ENCODE results near the gene TAS2R19.
"Not testable (repeated sequence)": the region's sequence is repeated elsewhere in the genome, so short reads cannot be mapped to it uniquely, and the experiment has no call there.

The TAS2R19 gene, protein sequence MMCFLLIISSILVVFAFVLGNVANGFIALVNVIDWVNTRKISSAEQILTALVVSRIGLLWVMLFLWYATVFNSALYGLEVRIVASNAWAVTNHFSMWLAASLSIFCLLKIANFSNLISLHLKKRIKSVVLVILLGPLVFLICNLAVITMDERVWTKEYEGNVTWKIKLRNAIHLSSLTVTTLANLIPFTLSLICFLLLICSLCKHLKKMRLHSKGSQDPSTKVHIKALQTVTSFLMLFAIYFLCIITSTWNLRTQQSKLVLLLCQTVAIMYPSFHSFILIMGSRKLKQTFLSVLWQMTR

DNA sequence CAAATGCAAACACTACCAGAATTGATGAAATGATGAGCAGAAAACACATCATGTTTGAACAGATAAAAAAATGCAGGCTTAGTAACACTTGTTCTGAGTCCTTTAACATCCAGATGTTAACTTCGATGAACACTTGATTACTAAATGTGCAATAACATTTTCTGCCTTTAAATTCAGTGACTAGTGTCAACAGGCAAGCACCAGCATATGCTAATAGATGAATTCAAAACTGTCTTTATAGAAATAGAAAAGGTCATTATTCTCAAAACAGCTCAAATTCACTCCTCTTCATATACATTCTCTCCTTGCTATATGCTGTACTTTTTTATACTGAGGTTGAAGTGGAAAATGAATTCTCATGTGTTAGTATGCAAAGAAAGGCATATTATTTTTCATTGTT, at the start of gene TAS2R19:
Gene TAS2R19, minus strand, starts transcription at position 101 of the 400 bp plus-strand sequence. Its CDS starts 49 bp downstream, at position 52.
- no peak for DNase-seq (ENCODE audit: low read depth, low spot score)

DNA sequence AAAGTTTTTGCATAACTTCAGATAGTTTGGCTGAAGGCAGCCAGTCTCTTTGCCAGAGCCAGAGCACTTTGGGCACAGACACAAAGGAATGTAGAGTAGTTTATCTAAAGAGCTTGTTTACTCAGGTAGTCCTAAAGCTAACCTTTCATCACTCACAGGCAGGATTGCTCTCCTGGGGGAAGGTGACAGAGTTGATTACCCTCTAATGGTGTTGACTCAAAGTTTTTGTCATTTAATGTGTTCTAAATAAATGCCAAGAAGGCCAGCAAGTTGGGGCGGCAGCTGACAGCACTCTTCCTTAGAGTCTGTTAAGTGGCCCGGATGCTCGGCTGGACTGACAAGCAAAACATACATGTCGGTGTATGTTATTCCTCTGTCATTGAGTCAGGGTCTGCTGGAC, 49.0 kb upstream of the TAS2R19 start:
- no peak for DNase-seq (ENCODE audit: low read depth, low spot score)

DNA sequence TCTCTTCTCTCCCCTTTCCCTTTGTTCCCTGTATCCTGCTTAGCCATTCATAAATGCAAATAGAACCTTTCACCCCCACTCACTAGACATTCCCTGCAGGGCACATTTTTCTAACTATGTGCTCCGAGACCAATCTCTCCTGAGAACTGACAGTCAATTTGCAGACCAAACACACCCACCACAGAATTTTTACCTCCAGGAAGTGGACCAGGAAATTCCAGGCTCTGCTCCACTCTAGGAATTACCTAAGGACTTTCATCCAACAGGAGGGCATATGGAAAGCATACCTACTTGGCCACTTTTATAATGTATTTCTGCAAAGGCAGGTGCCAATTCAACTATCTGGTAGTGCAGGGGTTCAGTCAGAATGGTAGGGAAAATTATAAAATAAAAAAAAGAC, 48.6 kb upstream of the TAS2R19 start:
- DNase-seq (ENCODE audit: low read depth, low spot score) = no peak

DNA sequence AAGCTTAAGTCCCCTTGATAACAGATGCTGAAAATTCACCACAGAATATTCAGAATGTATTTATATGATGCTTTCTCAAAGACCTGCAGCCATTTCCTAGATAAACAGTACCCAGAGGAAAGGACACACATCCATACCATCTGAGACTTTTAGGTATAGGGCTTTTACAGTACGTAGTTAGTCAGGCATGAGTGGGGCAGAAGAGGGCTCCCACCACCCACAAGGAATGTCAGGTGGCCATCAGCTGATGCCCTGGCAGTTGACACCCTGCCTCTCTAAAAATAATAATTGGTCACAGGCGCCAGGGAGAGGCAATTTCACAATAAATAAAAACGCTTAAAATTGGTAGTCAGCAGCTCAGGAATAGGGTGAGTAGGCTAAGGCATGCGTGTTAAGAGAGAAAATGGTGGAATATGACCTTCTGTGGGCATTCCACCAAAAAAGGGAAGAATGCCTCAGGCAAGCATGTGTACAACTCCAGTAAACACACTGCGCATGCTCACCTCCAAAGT, 47.5 kb upstream of the TAS2R19 start:
- DNase-seq (ENCODE audit: low read depth, low spot score) = no peak

DNA sequence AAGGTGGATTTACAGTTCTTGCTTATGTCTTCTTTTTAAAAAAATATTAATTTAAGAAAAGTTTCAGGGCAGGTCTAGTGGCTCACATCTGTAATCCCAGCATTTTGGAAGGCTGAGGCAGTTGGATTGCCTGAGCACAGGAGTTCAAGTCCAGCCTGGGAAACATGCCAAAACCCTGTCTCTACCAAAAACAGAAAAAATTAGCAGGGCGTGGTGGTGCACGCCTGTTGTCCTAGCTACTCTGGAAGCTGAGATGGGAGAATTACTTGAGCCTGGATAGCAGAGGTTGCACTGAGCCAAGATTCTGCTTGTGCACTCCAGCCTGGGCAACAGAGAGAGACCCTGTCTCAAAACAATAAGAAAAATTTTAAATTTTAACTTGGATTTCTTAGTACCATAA, 45.1 kb upstream of the TAS2R19 start:
- no peak for DNase-seq (ENCODE audit: low read depth, low spot score)

DNA sequence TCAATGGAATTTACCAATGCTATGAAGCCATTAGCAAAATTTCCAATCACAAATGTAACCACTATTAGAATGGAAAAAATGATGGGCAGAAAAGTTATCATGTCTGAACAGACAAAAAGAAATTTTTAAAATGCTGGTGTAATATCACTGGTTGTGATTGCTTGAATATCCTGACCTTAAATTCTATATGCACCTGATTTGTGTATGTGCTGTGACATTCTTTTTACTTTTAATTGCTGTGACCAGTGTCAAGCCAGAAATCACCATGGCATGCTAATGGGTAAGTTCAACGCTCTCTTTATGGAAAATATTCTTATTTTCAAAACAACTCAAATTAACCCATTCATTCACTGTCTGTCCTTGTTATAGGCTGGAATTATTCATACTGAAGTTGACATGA, 39.8 kb upstream of the TAS2R19 start, which contains the start of gene TAS2R46:
Gene TAS2R46, minus strand, starts transcription at position 101 of the 400 bp plus-strand sequence. Its CDS starts 0 bp downstream, at position 101.
- not testable (repeated sequence) for DNase-seq (ENCODE audit: low read depth, low spot score)

DNA sequence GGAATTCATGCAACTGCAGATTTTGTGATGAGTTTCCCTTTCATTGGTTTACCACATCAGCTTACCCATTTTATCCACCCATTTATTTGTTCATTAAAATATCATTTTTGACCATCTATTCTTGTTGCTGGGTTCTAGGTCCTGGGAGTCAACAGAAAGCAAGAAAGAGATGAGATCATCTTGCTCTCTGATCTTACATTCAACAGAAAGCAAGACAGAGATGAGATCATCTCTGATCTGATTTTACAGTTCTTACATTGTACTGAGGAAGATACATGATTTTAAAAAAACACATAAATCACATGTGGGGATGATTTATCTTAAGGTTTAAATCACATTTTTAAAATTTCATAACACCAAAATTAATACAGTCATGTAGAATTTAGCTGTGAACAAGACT, 37.4 kb upstream of the TAS2R19 start:
- DNase-seq (ENCODE audit: low read depth, low spot score) = no peak

DNA sequence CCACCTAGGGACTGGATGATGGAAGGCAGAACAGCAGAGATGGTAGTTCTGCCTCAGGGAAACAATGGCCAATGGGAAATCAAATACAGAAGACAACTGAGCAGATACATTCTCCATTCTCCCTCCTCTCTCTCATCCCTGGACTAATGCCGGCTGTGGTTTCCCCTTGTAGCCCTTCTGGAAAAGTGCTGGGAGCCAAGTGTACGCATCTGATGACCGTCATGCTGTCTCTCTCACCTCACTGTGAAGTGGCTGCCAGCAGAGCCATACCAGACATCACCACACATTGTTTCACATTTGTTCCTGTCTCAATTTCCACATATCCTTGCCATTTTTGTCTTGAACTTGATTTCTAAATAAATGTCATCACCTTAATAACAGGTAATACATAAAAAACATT, 36.6 kb upstream of the TAS2R19 start:
- DNase-seq (ENCODE audit: low read depth, low spot score) = no peak

DNA sequence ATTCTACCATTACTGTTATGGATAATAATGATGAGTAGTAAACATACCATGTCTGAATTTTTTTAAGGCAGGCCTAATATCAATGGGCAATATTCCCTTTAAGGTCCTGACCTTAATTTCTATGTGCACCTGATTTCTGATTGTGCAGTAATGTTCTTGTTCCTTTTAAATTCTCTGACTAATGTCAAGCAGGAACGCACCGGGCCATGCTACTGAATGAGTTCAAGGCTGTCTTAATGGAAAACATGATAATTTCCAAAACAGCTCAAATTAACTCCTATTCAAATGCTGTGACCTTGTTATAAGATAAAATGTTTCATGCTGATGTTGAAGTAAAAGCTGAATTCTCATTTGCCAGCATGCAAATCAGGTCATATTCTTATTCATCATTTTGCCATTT, 32.9 kb upstream of the TAS2R19 start:
- DNase-seq (ENCODE audit: low read depth, low spot score) = no peak

DNA sequence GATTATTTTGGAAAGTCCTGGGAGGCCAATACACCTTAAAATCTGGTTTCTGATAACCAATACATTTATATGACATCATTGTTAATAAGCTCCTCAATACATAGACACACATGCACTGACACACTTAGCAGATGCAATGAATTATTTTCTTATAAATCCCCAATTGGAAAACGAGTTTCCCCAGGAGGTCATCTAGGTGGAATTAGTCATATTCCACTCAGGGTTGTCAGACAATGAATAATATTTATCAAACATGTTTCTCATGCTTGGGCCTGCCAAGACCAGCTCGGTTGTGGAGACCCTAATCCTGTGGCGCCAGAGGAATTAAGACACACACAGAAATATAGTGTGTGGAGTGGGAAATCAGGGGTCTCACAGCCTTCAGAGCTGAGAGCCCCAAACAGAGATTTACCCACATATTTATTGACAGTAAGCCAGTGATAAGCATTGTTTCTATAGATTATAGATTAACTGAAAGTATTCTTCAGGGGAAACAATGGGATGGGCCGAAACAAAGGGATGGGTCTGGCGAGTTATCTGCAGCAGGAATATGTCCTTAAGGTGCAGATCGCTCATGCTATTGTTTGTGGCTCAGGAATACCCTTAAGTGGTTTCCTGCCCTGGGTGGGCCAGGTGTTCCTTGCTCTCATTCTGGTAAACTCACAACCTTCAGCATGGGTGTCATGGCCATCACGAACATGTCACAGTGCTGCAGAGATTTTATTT, 27.5 kb upstream of the TAS2R19 start:
- not testable (repeated sequence) for DNase-seq (ENCODE audit: low read depth, low spot score)

DNA sequence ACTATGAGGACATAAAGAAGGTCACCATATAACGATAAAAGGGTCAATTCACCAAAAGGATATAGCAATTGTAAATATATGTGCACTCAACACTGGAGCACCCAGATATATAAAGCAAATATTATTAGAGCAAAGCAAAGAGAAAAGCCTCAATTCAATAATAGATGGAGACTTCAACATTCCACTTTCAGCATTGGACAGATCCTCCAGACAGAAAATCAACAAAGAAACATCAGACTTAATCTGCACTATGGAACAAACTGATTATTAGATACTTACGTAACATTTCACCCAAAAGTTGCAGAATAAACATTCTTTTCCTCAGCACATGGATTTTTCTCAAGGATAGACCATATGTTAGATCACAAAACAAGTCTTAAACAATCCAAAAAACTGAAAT, 18.9 kb upstream of the TAS2R19 start:
- not testable (repeated sequence) for DNase-seq (ENCODE audit: low read depth, low spot score)

DNA sequence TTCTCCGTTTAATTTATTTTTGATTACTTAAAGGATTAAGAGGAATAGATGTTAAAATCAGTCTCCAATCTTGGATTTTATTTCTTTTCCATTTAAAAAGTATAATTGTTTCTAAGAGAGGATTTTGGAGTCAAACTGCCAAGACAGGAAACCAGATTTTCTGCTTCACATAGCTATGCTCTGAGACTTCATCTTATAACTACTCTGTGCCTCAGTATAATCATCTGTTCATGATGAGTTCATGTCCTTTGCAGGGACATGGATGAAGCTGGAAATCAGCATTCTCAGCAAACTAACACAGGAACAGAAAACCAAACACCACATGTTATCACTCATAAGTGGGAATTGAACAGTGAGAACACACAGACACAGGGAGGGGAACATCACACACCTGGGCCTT, 17.7 kb upstream of the TAS2R19 start:
- no peak for DNase-seq (ENCODE audit: low read depth, low spot score)

DNA sequence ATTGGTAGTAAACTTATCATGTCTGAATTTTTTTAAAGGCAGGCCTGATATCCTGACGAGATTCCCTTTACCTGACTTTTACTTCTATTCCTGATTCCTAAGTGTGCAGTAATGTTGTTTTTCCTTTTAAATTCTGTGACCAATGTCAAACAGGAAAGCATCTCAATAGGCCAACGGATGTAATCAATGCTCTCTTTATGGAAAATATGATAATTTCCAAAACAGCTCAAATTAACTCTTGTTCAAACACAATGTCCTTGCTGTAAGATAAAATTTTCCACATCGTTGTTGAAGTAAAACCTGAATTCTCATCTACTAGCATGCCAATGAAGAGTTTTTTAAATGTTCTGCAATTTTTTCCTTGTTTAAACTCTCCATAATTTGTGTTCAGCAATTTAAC, 16.8 kb upstream of the TAS2R19 start:
- DNase-seq (ENCODE audit: low read depth, low spot score) = no peak

DNA sequence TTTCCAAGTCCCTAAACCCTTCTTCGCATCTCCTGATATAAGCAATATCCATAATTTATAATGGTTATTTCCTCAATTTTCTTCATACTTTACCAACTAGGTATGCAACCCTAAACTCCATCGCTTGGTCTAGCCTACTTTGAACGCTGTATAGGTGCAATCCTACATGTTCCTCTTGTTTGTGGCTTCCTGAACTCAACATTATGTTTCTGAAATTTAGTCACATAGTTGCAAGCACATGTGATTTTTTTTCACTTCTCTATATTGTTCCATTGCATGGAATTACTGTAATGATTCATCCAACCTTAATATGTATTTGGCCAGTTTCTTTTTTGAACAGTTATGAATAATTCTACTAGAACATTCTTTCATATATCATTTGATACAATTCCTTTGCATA, 11.5 kb upstream of the TAS2R19 start:
- DNase-seq (ENCODE audit: low read depth, low spot score) = not testable (repeated sequence)

DNA sequence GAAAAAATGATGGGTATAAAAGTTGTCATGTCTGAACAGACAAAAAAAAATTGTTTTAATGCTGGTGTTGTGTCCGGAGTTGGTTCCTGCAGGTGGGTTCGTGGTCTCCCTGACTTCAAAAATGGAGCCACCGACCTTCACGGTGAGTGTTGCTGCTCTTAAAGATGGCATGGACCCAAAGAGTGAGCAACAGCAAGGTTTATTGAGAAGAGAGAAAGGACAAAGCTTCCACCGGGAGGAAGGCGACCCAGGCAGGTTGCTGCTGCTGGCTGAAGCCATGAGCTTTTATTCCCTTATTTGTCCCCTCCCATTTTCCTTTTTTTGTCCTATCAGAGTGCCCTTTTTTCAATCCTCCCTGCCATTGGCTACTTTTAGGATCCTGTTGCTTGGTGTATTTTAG, 8.9 kb upstream of the TAS2R19 start, which contains the start of gene TAS2R31:
Gene TAS2R31, minus strand, starts transcription at position 101 of the 400 bp plus-strand sequence. Its CDS starts 72 bp downstream, at position 29.
- no peak for DNase-seq (ENCODE audit: low read depth, low spot score)

DNA sequence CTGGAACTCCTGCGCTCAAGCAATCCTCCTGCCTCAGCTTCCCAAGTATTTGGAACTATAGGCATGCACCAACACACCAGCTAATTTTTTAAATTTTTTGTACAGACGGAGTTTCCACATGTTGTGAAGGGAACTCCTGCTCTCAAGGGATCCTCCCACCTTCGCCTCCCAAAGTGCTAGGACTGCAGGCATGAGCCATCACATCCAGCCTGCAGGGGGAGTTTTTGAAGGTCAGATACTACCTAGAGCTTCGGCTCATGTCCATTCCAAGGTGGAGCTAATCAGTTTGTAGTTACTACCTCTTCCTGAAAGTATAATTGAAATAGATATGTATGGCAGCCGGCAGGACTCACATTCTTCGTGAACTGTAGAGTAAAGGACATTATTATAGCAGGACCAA, 3.7 kb upstream of the TAS2R19 start:
- no peak for DNase-seq (ENCODE audit: low read depth, low spot score)

DNA sequence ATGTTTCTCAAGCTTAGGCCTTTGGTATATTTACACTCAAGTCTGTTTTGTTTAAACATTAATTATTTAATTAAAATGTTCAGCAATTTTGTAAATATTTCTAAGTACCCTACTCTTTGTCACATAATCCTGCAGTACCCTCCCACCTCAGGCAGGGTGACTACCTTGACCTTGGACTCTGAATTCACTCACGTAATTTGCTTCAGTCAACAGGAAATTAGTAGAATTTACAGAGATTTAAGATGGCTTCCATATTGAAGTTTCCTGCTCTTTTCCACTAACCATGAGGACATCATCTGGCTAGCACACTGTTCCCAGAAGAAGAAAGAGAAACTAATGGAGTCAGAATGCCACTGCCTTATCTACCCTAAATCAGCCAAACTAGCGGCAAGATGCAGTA, 967 bp upstream of the TAS2R19 start:
- no peak for DNase-seq (ENCODE audit: low read depth, low spot score)

DNA sequence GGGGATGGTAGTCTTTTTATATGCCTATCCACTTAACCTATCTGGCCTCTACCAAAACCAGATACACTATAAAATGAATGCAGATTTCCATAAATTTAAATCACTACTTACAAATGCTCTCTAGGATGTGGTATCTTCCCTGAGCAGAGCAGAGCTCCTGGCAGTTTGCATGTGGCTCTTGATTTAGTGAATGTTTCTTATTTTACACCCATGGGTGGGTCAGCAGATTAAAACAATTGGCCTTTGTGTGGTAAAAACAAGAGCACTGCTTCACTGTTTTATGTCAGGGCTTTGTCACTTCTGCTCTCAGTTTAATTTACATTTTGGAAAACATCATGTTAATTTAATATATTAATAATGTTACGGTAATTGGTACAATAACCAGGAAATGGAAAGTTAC, 5.5 kb downstream of the TAS2R19 start:
- DNase-seq (ENCODE audit: low read depth, low spot score) = no peak

DNA sequence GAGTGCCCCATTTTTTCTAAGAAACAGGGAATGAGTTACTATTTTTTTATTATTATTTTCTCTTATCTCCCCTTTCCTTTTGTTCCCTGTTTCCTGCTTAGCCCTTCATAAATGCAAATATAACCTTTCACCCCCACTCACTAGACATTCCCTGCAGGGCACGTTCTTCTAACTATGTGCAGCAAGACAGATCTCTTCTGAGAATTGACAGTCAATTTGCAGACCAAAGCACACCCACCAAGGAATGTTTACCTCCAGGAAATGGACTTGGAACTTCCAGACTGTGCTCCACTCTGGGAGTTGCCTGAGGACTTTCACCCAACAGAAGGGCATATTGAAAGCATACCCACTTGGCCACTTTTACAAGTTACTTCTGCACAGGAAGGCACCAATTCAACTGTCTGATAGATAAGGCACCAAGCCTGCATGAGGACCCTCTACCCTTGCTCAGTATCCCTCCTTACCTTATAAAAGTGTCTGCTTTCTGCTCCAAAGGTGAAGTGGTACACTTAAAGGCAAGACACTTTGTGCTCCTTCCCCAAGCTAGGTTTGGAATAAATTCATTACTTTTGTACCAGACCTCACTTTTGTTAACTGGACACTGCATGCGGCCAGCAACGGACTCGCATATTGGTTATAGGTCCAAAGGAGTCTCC, 6.5 kb downstream of the TAS2R19 start:
- DNase-seq (ENCODE audit: low read depth, low spot score) = no peak

DNA sequence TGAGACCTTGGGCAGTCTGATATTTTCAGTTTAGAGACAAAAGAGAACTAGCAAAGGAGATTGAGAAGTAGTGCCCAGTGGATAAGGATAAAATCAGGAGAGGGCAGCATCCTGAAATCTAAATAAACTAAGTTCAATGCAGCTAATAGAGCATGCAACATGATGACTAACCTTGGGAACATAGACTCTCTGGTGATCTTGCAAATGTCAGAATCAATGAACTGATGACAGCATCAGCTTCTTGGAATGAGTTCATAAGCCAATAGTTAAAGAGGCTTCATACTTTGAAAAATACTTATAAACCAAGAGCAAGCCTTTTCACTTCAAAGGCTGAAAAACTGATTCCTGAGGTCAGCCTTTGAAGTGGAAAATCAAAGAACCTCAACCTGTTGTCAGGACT, 8.2 kb downstream of the TAS2R19 start:
- no peak for DNase-seq (ENCODE audit: low read depth, low spot score)

DNA sequence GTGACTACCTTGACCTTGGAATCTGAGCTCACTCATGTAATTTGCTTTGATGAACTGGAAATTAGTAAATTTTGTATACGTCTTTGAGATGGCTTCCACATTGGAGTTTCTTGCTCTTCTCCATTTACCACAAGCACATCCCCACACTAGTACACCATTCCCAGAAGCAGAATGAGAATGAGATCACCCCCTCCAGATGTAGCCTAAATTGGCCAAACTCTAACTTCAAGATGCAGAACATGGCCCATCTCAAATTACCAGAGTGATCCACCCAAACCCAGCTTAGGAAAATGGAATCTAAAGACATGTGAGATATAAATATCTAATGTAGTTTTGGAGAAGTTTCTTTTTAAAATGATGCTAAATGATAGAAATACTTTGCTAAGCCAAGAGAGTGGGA, 14.8 kb downstream of the TAS2R19 start:
- DNase-seq (ENCODE audit: low read depth, low spot score) = no peak

DNA sequence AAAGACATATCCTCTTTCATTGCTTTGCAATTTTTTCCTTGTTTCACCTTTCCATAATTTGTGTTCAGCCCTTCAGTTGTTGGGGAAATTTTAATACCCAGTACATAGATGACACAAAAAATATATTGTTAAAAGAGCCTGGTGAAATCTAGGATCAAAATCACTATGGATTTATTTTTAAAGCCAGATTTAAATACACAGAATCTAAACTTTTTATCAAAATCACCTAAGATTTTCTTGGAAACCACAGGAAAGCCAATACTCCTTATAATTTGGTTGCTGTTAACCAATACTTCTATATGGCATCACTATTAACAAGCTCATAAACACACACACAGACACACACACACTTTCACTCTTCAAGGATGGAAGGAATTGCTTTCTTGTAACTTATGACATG, 24.2 kb downstream of the TAS2R19 start, which contains the start of gene TAS2R20:
Gene TAS2R20, minus strand, starts transcription at position 101 of the 400 bp plus-strand sequence. CDS start 429 bp downstream, outside the sequence.
- no peak for DNase-seq (ENCODE audit: low read depth, low spot score)
